ENCODE data around the gene SH2D6.

Gene SH2D6

DNA sequence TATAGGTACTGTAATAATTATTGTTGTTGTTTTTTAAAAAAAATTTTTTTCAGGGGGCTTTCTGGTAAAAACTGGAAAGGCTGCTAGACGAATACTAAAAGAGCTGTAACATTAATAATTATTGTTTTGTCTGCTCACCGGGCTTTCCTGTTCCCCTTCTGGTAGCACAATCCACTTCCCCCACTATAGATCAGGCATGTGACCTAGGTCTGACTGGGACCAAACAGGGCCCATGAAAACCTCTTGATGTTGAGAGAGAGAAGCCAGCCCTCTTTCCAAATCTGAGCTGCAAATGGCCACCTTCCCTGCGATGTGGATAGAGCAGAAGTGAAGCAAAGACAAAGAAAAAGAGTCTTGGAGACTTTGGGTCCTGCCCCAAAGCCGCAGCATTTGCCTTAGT is 23.4 kb downstream of the SH2D6 start:
- no peak for DNase-seq (ENCODE audit: insufficient read length, low spot score)
- FAIRE-seq, result no peak
- TF ChIP-seq, protein P1, sequence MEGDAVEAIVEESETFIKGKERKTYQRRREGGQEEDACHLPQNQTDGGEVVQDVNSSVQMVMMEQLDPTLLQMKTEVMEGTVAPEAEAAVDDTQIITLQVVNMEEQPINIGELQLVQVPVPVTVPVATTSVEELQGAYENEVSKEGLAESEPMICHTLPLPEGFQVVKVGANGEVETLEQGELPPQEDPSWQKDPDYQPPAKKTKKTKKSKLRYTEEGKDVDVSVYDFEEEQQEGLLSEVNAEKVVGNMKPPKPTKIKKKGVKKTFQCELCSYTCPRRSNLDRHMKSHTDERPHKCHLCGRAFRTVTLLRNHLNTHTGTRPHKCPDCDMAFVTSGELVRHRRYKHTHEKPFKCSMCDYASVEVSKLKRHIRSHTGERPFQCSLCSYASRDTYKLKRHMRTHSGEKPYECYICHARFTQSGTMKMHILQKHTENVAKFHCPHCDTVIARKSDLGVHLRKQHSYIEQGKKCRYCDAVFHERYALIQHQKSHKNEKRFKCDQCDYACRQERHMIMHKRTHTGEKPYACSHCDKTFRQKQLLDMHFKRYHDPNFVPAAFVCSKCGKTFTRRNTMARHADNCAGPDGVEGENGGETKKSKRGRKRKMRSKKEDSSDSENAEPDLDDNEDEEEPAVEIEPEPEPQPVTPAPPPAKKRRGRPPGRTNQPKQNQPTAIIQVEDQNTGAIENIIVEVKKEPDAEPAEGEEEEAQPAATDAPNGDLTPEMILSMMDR (IDR thresholded peaks at IDR 0.05; ENCODE audit: insufficient read depth, missing control alignments), result no peak

DNA sequence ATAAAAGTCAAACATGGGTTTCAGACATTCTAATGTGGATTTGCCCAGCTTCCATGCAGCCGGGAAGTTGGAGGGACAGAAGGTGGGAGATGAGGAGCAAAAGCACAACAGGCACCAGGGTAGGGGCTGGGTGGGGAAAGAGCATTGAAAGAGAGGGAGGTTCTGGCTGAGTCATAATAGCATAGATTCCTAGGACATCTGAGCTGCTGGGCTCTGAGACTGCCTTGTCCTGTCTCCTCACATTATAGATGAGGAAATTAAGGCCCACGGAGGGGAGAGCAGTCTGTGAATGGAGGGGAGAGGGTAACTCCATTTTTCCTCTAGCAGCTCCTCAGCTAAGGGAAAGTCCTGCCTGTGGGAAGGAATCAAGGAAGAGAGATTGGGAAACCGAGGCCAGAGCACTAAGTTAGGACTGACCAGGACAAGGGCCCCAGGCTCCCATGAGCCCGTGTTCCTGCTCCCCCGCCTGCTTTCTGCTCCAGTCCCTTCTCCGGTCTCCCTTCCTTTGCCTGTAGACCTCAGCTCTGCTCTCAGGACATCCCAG is 26.2 kb downstream of the SH2D6 start:
- TF ChIP-seq, protein P1 (IDR thresholded peaks at IDR 0.05; ENCODE audit: insufficient read depth, missing control alignments), result no peak
- no peak for DNase-seq (ENCODE audit: insufficient read length, low spot score)
- FAIRE-seq, result no peak

DNA sequence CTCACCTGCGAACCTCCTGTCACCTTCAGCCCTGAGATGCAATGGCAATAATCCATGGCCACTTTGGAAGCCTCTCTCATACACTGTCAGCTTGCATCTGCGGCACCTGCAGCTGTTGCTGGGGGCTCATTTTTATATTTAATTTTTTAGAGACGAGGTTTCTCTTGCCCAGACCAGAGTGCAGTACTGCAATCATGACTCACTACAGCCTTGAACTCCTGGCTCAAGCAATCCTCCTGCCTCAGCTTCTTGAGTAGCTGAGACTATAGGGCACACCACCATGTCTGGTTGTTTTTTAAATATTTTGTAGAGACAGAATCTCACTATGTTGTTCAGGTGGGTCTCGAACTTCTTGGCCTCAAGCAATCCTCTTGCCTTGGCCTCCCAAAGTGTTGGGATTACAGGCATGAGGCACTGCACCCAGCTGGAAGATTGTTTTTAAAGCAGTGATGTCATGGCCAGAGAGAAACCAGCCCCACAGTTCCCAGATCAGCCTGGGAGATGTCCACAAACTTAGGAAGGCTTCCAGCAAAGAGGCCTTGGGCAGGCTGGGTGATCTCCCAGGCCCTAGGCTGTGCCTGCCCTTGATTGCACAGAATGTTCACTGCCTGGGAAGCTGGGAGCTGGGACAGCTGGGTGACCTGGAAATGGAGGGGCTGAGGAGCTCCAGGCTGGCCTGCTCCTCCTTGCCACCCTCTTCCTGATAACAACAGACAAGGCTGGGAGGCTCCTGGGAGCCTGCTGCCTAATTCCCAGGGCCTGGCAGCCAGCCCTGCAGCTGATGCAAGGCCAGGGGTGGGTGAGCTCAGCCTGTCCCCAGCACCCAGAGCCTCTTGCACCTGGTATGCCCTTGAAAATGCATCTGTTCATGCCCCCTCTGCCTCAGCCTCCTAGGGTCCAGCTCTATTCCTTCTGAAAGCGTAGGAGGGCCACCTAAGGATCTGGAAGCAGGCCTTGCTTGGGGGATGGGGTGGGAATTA is 27.1 kb downstream of the SH2D6 start:
- FAIRE-seq, result no peak
- TF ChIP-seq, protein P1 (IDR thresholded peaks at IDR 0.05; ENCODE audit: insufficient read depth, missing control alignments), result no peak
- DNase-seq (ENCODE audit: insufficient read length, low spot score), result no peak

DNA sequence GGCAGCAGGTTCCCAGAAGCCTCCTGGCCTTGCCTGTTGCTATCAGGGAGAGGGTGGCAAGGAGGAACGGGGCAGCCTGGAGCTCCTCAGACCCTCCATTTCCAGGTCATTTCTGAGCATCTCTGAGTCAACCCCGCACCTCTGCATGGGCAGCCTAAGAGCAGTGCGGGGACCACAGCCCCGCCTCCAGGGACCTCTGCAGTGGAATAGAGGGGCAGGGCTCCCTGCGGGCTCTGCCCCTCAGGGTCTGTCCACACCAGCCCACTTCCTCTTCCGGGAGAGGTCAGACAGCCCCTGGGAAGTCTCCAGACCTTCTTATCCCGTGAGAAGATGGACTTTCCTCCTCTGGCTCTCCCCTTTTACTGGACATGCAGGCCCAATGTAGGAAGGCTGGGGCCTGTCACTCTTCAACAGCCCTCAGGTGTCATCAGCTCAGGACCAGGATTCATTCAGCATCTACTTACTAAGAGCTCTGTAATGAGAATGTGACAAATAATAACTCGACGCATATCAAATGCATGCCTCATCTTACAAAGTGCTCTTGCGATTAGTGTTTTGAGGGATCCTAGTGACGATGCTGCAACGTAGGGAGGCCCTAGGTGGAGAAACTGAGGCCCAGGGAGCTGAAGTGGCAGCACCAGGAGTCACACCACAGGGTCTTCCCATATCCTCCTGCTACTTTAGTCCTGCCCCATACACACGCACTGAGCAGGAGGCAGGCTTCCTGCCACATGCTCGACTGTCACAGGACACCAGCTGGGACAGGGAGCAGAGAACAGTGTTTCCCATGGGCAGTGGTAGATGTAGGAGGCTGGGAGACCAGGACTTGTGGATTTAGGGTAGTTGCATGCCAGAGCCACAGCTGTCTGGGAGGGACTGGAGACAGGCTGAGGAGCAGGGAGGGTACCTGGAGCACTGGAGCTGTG is 28.0 kb downstream of the SH2D6 start:
- TF ChIP-seq, protein P1 (IDR thresholded peaks at IDR 0.05; ENCODE audit: insufficient read depth, missing control alignments), result no peak
- FAIRE-seq (no peak), DNase-seq (ENCODE audit: insufficient read length, low spot score) (no peak)

DNA sequence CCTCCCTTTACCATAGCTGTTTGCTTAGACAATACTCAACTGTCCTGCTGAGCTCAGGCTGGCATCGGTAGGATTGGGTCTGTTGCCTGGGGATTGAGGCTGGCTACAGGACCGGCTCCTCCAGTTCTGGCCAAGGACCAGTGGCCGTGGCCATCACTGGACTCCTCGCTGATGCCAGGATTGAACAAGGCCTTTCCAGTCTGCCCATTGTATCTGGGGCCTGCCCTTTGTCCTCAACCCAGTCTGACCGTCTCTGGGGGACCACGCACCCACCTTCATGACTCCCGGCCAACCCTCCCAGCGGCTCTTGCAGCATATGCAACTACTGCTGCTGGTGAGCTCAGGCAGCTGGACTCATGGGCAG is 28.7 kb downstream of the SH2D6 start:
- TF ChIP-seq, protein P1 (IDR thresholded peaks at IDR 0.05; ENCODE audit: insufficient read depth, missing control alignments), result no peak
- no peak for FAIRE-seq
- no peak for DNase-seq (ENCODE audit: insufficient read length, low spot score)

DNA sequence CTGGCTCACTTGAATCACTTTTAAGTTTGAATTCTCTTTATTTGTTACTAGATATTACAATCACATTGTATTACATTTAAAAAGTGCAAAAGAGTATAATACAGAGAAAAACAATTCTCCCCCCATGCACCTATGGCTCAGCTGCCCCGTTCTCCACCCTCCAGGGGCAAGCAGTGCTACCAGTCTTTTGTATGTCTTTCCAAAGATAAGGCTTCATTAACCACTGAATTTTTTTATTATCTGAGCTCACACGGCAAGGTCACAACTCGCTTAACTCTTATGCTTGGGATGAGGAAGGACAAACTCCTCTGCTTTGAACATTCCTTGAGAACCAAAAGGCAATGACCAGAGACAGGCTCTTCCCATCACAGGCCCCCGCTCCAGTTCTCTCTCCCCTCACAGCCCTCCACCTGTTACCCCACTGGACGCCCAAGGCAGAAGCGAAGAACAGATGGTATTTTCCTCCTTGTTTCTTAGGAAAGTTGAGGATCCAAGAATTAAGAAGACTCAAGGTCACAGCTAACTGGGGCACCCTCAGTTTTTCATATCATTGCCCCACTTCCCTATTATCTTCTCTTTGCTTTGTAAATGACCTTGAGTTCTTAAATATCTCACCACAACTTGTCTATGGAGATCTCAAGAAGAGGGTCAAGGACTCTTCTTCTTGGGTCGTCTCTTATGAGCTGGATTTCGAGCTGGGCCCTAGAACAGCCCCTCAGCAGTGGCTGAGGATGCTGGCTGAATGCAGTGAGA is 30.1 kb downstream of the SH2D6 start:
- TF ChIP-seq, protein P1 (IDR thresholded peaks at IDR 0.05; ENCODE audit: insufficient read depth, missing control alignments), result no peak
- FAIRE-seq (no peak), DNase-seq (ENCODE audit: insufficient read length, low spot score) (no peak)
